WI38 (cell line): ENCODE data around the gene CFD.

Experiments
- H3K4me3 ChIP-seq: 2 replicates; pipeline ENCODE4 v1.5.1; 2011; ENCODE audit warnings: low read depth, mild to moderate bottlenecking, control low read depth, low read length
- TF ChIP-seq, protein P1 (sequence below): IDR thresholded peaks from 2 replicates; pipeline ENCODE4 v1.5.1; 2012; ENCODE audit warnings: low read depth, mild to moderate bottlenecking, control low read depth, low read length

Gene CFD

DNA sequence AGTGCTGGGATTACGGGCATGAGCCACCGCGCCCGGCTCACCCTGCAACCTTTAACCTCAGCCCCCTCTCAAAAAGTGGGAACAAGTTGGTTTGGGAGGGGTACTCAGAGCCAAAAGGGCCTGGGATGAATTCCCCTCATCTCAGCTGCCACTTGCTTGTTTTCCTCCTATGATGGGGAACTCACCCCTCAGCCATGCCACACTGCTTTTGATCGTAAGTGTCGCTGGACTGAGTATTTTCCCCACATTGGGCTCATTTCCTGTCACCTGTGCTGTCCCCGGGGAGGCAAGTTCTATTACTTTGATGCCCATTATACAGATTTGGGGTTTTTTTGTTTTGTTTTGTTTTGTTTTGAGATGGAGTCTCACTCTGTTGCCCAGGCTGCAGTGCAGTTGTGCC lies 47.0 kb downstream of the CFD start:
- H3K4me3 ChIP-seq, result no peak overlapping the region
- TF ChIP-seq, protein P1, sequence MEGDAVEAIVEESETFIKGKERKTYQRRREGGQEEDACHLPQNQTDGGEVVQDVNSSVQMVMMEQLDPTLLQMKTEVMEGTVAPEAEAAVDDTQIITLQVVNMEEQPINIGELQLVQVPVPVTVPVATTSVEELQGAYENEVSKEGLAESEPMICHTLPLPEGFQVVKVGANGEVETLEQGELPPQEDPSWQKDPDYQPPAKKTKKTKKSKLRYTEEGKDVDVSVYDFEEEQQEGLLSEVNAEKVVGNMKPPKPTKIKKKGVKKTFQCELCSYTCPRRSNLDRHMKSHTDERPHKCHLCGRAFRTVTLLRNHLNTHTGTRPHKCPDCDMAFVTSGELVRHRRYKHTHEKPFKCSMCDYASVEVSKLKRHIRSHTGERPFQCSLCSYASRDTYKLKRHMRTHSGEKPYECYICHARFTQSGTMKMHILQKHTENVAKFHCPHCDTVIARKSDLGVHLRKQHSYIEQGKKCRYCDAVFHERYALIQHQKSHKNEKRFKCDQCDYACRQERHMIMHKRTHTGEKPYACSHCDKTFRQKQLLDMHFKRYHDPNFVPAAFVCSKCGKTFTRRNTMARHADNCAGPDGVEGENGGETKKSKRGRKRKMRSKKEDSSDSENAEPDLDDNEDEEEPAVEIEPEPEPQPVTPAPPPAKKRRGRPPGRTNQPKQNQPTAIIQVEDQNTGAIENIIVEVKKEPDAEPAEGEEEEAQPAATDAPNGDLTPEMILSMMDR, result no peak

DNA sequence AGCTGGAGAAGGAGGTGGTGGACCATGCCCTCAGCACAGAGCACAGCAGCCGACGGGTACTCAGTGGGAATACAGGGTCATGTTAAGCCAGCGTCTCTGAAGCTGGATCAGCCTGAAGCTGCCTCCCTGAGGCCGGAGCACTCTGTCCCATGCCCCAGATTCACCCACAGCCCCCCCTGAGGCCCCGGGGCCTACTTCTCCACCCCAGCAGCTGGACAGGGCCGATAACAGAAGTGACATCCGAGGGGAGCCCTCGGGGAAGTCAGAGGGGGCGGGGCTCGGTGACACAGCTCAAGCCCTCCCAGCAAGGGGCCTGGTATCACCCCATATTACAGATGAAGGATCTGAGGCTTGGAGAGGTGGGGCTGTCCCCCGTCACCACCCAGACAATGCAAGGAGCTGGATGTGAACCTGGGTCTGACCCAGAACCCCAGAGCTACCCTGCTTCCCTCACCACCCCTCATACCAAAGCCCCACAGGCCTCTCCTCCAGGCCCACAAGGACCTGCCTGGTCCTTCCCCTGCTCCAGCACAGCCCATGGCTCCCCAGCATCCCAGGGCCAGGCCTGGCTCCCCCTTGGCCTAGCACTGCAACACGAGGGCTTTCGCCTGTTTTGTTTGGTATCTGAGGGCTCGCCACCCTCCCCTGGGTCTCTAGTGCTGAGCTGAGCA lies 47.9 kb downstream of the CFD start:
- no peak overlapping the region for H3K4me3 ChIP-seq
- TF ChIP-seq, protein P1, result no peak

DNA sequence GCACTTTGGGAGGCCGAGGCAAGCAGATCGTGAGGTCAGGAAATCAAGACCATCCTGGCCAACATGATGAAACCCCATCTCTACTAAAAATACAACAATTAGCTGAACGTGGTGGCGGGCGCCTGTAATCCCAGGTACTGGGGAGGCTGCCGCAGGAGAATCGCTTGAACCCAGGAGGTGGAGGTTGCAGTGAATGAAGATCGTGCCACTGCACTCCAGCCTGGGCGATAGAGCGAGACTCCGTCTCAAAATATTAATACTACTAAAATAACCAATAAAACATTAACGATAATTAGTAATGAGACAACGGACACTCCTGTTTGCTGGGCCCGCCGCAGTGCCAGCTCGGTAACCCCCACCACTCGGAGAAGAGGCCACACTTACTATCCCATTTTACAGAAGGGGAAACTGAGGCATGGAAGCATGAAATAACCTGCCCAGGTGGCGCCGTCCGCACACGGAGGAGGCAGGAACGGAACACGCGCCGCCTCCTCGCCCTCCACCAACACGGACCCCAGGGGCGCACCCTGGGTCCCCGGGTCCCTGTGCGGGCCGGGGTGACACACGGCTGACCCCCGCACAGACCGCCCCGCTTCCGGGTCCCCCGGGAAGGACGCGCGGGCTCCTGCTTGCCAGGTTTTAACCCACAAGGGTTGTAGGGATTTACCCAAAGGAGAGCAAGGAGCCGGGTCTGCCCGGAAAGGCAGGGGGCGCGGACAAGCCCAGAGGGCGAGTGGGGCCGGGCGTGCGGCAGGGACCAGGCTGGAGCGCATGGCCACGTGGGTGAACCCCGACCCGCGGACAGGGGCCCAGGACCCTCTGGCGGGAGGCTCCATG lies 52.0 kb downstream of the CFD start:
- peak overlapping the region; percentile 17; the same call in 1 of the 2 replicates for H3K4me3 ChIP-seq
- TF ChIP-seq, protein P1, result no peak

DNA sequence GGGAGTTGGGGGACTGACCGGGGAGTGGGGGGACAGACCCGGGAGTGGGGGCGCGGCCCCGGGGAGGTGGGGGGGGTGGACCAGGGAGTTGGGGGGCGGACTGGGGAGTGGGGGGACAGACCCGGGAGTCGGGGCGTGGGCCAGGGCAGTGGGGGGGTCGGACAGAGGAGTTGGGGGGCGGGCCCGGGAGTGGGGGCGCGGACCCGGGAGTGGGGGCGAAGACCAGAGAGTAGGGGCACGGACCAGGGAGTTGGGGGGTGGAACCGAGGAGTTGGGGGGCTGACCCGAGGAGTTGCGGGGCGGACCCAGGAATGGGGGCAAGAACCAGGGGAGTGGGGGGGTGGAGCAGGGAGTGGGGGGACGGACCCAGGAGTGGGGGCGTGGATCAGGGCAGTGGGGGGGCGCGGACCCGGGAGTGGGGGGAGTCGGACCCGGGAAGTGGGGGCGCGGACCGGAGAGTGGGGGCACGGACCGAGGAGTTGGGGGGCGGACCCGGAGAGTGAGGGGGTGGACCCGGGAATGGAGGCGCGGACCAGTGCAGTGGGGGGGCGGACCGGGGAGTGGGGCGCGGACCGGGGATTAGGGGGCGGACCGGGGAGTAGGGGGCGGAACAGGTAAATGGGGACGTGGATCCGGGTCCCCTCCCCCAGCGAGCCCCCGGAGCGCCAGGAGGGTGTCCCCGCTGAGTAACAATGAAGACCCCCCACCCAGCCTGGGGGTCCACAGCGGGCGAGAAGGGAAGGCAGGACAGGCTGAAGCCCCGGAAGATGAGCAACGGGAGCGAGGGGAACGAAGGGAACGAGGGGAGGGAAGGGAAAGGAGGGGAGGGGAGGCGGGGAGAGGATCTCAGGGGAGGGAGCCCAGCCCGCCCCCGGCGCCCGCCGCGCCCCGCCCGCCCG lies 53.0 kb downstream of the CFD start:
- peak overlapping the region; percentile 77 for H3K4me3 ChIP-seq
- TF ChIP-seq, protein P1, result no peak
